GM19099 (cell line): Measurements from ENCODE around the gene ARID1B.
A peak's percentile ranks its signal among the peaks of the same experiment; 100 is the strongest.

Experiments used
- POLR2A ChIP-seq: IDR thresholded peaks from 3 replicates; pipeline ENCODE4 v1.6.1; 2011; ENCODE audit warnings: low read depth; ENCODE audit not compliant: insufficient read length; ENCODE audit errors: extremely low read depth

ARID1B gene

GRCh38 chr6:156767603-156768467 lies 9.3 kb upstream of the ARID1B start:
- no peak for TF ChIP-seq POLR2A

DNA sequence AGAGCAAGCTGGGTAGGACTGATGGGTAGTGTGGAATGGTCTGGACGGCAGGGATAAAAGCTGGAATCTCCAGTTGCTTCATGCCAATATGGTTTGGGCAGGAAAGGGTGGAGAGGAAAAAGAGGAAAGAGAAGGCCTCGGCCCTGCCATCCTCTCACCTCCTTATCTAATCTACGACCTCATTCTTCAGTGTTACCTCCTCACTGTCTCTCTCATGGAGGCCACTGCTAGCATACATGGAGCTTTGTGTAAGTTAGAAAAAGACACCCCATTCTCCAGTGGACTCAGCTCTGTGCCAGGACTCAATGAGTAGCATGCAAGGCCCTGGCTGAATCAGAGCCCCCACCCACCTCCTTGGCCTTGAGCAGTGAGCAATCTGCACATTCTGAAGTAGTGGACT lies 6.1 kb upstream of the ARID1B start:
- no peak for TF ChIP-seq POLR2A

- no peak for TF ChIP-seq POLR2A
These were observed 5.4 kb upstream of the ARID1B start for GRCh38 chr6:156771761-156772160.

DNA sequence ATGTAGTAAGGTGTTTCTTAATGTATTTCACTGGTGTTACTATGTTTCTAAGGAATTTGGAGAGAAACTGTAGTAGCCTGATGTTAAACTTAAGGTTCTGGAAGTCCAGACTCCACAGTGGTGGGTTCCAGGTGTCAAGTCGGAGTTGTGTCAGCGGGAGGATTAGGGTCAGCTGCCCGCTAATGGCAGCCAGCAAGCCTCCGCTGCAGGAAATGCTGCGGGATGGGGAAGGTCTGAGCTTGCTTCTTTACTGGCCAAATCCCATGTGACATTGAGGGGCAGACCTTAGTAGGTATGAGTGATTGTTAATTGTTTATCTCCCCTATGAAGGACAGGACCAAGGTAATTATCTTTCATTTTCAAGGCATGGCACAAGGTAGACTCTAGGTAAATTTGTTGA lies 3.7 kb upstream of the ARID1B start:
- no peak for TF ChIP-seq POLR2A

DNA sequence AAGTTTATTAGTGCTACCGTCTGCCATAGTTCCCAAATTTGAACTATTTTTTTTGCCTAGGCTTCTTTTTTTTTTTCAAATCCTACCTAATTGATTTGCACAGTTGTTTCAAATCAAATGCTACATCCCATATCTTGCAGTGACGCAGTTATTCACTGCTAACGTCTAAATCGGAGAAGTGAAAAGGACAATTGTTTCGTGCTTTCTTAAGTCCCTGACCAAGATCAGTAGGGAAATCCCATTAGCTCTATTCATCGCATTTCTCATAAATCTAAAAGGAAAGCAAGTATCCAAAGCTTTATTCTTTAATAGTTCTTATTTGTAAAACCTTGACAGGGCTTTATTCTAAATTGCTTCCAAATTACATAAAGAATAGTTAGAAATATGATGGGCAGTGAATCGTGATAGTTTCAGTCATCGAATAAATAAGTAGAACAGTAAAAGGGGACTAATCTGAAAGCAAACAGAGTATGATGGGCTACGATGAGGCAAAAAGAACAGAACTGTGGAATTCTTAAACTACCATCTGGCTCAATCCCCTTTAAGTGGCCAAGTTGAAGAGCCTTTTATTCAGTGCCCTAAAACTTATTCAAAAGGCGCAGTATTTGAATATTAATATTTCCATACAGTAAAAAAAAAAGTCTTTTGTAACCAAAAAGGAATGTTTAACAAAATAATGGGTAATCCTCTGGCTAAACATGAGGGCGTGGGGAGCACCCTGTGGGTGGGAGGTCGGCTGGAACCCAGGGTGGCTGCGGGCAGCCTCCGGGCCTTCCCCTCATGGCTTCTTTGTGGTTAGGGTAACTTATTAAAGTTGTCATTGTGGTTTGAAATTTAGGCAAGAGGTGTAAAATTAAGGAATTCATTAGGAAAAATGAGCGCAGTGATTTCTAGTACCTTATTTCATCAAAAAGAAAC lies 3.0 kb upstream of the ARID1B start:
- TF ChIP-seq POLR2A = no peak

DNA sequence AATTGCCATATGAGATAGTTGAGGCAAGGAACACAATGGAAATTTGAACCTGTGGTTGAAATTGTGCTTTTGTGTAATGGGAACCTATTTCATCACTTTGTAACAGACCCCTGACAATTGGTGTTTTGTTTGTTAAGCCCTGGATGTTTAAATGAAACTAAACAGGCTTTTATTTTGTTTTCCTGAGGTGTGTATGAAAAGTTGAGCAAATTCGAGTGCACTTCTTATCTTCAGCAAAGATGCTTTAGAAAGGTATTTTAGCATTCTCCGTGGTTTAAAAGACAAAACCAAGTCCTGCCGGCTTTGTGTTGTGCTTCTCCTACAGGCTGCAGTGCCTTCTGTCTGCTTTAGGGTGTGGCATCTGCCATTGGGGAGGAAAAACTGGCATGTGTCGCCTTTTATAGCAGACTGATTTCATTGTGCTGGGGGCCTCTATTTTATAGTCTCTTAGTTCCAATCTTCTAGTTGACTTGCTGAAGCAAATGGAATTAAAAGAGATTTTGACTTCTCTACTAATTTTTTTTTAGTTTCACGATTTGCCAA lies 2.2 kb upstream of the ARID1B start:
- no peak for TF ChIP-seq POLR2A

- no peak for TF ChIP-seq POLR2A
These were observed 1.5 kb upstream of the ARID1B start for GRCh38 chr6:156775717-156776116.

DNA sequence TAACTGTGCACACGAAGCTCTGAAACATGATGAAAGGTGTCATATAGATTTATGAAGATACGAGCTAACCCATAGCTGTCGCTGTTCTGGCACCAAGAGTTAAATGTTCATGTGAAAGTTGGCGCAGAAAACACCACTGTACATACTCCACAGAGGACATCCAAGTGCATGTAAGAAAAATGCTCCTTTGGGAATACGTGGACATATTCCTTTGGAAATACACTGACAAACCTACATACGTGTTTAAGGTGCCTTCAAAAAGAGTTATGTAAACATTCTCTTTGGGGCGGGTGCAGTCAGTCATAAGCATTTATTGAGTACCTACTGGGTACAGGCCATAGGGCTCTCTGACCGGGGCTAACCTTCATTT lies 723 bp upstream of the ARID1B start:
- no peak for TF ChIP-seq POLR2A

- peak; percentile 21 for TF ChIP-seq POLR2A
These were observed 637 bp downstream of the ARID1B start for GRCh38 chr6:156777577-156778453.

DNA sequence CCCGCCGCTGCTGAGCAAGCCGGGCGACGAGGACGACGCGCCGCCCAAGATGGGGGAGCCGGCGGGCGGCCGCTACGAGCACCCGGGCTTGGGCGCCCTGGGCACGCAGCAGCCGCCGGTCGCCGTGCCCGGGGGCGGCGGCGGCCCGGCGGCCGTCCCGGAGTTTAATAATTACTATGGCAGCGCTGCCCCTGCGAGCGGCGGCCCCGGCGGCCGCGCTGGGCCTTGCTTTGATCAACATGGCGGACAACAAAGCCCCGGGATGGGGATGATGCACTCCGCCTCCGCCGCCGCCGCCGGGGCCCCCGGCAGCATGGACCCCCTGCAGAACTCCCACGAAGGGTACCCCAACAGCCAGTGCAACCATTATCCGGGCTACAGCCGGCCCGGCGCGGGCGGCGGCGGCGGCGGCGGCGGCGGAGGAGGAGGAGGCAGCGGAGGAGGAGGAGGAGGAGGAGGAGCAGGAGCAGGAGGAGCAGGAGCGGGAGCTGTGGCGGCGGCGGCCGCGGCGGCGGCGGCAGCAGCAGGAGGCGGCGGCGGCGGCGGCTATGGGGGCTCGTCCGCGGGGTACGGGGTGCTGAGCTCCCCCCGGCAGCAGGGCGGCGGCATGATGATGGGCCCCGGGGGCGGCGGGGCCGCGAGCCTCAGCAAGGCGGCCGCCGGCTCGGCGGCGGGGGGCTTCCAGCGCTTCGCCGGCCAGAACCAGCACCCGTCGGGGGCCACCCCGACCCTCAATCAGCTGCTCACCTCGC lies 1.5 kb downstream of the ARID1B start:
- TF ChIP-seq POLR2A = peak; percentile 42

GRCh38 chr6:156779206-156780094 lies 2.3 kb downstream of the ARID1B start:
- peak; percentile 29 for TF ChIP-seq POLR2A

GRCh38 chr6:156780102-156780641 lies 3.0 kb downstream of the ARID1B start:
- peak; percentile 51 for TF ChIP-seq POLR2A
